PC-9 (cell line): ENCODE measurements around the gene PI4KA. TPM values are rescaled to one million over a fixed set of nuclear protein-coding genes. Genes with fewer than 3 reads are reported as not detected.

Experiments
- BruUV-seq: library from RNA; stranded (reverse); fragments of 400-500 nt; replicated peaks from 2 replicates; lab custom pipeline; 2021; lab: Mats Ljungman, UMichigan
- CTCF ChIA-PET: fragments of 300-600 bp; sonication (Branson Sonifier 250); formaldehyde crosslinking; loops from one replicate; lab custom pipeline; 2022; ENCODE audit warnings: antibody characterized with exemption; lab: Charles Lee
- POLR2A ChIA-PET: fragments of 300-600 bp; sonication (Branson Sonifier 250); formaldehyde crosslinking; loops from one replicate; lab custom pipeline; 2022; ENCODE audit warnings: antibody characterized with exemption; ENCODE audit not compliant: unreplicated experiment; lab: Charles Lee
- DNase-seq, 2 experiments: peaks; one replicate each; pipeline versions ENCODE4 v3.0.0 to v3.0.0-alpha.2; 2015 to 2022; ENCODE audit warnings: mixed read lengths in 1 of 2
- H2AFZ ChIP-seq: fragments of 200-600 bp; sonication (generic); 2 replicates; pipeline ENCODE4 v1.8.1; 2017; ENCODE audit warnings: antibody characterized with exemption
- H3F3A ChIP-seq: fragments of 200-600 bp; sonication (generic); 2 replicates; pipeline ENCODE4 v1.8.1; 2017; ENCODE audit warnings: antibody characterized with exemption, mild to moderate bottlenecking, low read depth; ENCODE audit not compliant: insufficient read depth
- H3K27ac ChIP-seq: fragments of 200-600 bp; sonication (generic); 2 replicates; pipeline ENCODE4 v1.6.1; 2016; ENCODE audit warnings: mixed run types
- H3K27me3 ChIP-seq: fragments of 200-600 bp; sonication (generic); 2 replicates; pipeline ENCODE4 v1.6.1; 2016; ENCODE audit warnings: low read depth, mixed run types; ENCODE audit not compliant: insufficient read depth
- H3K36me3 ChIP-seq: fragments of 200-600 bp; sonication (generic); 2 replicates; pipeline ENCODE4 v1.6.1; 2016; ENCODE audit warnings: low read depth, mixed run types
- H3K4me1 ChIP-seq: fragments of 200-600 bp; sonication (generic); replicated peaks from 2 replicates; pipeline ENCODE4 v1.6.1; 2016; ENCODE audit warnings: mixed run types; ENCODE audit not compliant: insufficient read depth
- H3K4me2 ChIP-seq: fragments of 200-600 bp; sonication (generic); 2 replicates; pipeline ENCODE4 v1.6.1; 2017; ENCODE audit warnings: mixed run types
- H3K4me3 ChIP-seq: fragments of 200-600 bp; sonication (generic); 2 replicates; pipeline ENCODE4 v1.6.1; 2016; ENCODE audit warnings: mixed run types
- H3K79me2 ChIP-seq: fragments of 200-600 bp; sonication (generic); 2 replicates; pipeline ENCODE4 v1.6.1; 2017; ENCODE audit warnings: low read depth, mixed run types
- H3K9me2 ChIP-seq: fragments of 200-600 bp; sonication (generic); 2 replicates; pipeline ENCODE4 v1.8.1; 2017; ENCODE audit warnings: mild to moderate bottlenecking; ENCODE audit not compliant: insufficient read depth
- H3K9me3 ChIP-seq: fragments of 200-600 bp; sonication (generic); 2 replicates; pipeline ENCODE4 v1.8.1; 2016; ENCODE audit warnings: low read depth; ENCODE audit not compliant: insufficient read depth
- H4K20me1 ChIP-seq: fragments of 200-600 bp; sonication (generic); 2 replicates; pipeline ENCODE4 v1.8.1; 2017; ENCODE audit not compliant: insufficient read depth
- CTCF ChIP-seq: fragments of 200-600 bp; sonication (generic); conservative IDR thresholded peaks from 2 replicates; pipeline ENCODE4 v1.6.1; 2017; ENCODE audit warnings: mixed run types, antibody characterized with exemption, mild to moderate bottlenecking, moderate library complexity
- EZH2 ChIP-seq: fragments of 200-600 bp; sonication (generic); IDR thresholded peaks from 2 replicates; pipeline ENCODE4 v1.8.0; 2017; ENCODE audit warnings: antibody characterized with exemption, low read depth
- intact Hi-C: fragments of 100-400 bp; cut with micrococcal nuclease; formaldehyde crosslinking; loops from one replicate; pipeline ENCODE4 v1.10.0; 2022; ENCODE audit not compliant: unreplicated experiment
- total RNA-seq: library from RNA; stranded (reverse); gene quantifications from 2 replicates; pipeline ENCODE4 v1.2.3, GENCODE V29; 2021

The PI4KA gene
- total RNA-seq, 1 experiment from 2014 or later: 27.9 TPM

- Histone ChIP-seq H3K4me1 (no peaks in the 10 kb centered on the region), H3K79me2 (no peaks in the 10 kb centered on the region), H3K4me2 (no peak overlapping the region), H3K9me2 (no peaks in the 10 kb centered on the region), H3F3A (no peaks in the 10 kb centered on the region; the same call in 1 of the 2 replicates), H3K27ac (no peak overlapping the region), H3K9me3 (no peaks in the 10 kb centered on the region), H3K36me3 (no peaks in the 10 kb centered on the region), H3K4me3 (no peak overlapping the region), H3K27me3 (no peaks in the 10 kb centered on the region), H4K20me1 (no peaks in the 10 kb centered on the region), H2AFZ (no peak overlapping the region)
- TF ChIP-seq CTCF (no peak), EZH2 (no peak)
- CTCF ChIA-PET: no interaction called here
- intact Hi-C loops: no loop called here
- no TSS peak for BruUV-seq
- POLR2A ChIA-PET: no interaction called here
- no peak for DNase-seq
Measured at GRCh38 chr22:20787746-20788626, 70.6 kb downstream of the PI4KA start.

- intact Hi-C loops: no loop called here
- Histone ChIP-seq H3F3A (no peaks in the 10 kb centered on the region; the same call in 1 of the 2 replicates), H2AFZ (no peak overlapping the region), H3K27ac (no peak overlapping the region), H3K79me2 (no peaks in the 10 kb centered on the region), H3K4me1 (0 out of 2 replicates have a peak, but pooled peaks cover 1% of the 10 kb centered on the region), H3K9me3 (no peaks in the 10 kb centered on the region), H4K20me1 (no peaks in the 10 kb centered on the region), H3K4me2 (no peak overlapping the region), H3K9me2 (no peaks in the 10 kb centered on the region), H3K4me3 (no peak overlapping the region), H3K27me3 (no peaks in the 10 kb centered on the region), H3K36me3 (no peaks in the 10 kb centered on the region)
- BruUV-seq: no TSS peak
- no peak for DNase-seq
- POLR2A ChIA-PET: no interaction called here
- CTCF ChIA-PET: no interaction called here
- TF ChIP-seq CTCF: no peak
- no peak for TF ChIP-seq EZH2
Measured at GRCh38 chr22:20787223-20787622, 71.4 kb downstream of the PI4KA start.

- Histone ChIP-seq H3K9me2 (no peaks in the 10 kb centered on the region), H3K4me3 (no peak overlapping the region), H3K27me3 (no peaks in the 10 kb centered on the region), H3K27ac (no peak overlapping the region), H3K4me2 (no peak overlapping the region), H3K4me1 (peaks cover 8% of the 10 kb centered on the region), H3K79me2 (no peaks in the 10 kb centered on the region), H2AFZ (no peak overlapping the region), H3K36me3 (no peaks in the 10 kb centered on the region), H3F3A (no peaks in the 10 kb centered on the region; the same call in 1 of the 2 replicates), H4K20me1 (no peaks in the 10 kb centered on the region), H3K9me3 (no peaks in the 10 kb centered on the region)
- no peak for DNase-seq
- TF ChIP-seq CTCF (no peak), EZH2 (no peak)
- ChIA-PET POLR2A (no interaction called here), CTCF (no interaction called here)
- BruUV-seq: no TSS peak
- intact Hi-C loops: no loop called here
Measured at GRCh38 chr22:20786536-20786979, 72.1 kb downstream of the PI4KA start.
